Activated T-helper 1 cell treated with anti-CD3 and anti-CD28 coated beads, Interleukin-2, amount 50 U/mL, for 16 hours (primary cell): ENCODE results near the gene EIPR1.

Experiments
- DNase-seq, 2 donors: peaks; one replicate each; pipeline ENCODE4 v3.0.0-alpha.2; 2020; ENCODE audit warnings: low read depth in 1 of 2, low spot score in 1 of 2

The EIPR1 gene

GRCh38 chr2:3160751-3161330, 216.8 kb downstream of the EIPR1 start:
- no peak for DNase-seq

- no peak for DNase-seq
Measured at GRCh38 chr2:3159782-3160545, 217.7 kb downstream of the EIPR1 start.

DNA sequence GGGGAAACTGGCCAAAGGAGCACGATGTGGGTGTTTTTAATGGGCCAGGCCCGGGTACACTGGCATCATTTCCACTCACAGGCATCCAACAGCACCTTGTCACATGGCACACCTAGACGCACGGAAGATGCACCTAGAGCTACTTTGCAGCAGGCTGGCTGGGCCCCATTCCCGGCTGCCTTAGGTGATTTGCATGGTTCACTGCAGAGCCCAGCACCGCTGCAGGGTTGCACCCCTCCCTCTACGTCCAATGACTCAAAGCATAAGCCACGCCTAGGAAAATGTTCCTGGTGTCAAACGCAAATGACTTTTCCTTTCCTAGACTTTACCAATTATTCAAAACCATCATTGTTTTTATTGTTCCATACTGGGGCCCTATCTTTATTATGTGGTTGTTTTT, 222.9 kb downstream of the EIPR1 start:
- no peak for DNase-seq

DNA sequence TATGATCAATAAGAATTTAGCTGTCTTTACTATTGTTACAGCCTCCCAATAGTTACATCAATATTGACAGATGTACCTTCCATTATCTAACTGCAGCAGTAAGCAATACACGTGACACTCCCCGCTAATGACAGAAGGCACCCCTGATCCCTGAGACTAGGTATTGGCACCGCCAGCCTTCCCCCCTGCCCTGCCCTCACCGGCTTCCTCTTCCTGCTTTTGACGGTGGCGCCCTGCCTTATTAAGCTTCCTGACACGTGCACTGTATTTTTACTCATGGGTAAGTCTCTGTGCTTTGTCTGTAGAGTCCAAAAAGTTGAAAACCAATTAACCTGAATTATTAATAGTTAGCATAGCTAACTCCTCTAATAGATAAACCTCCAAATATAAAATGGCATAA, 223.5 kb downstream of the EIPR1 start:
- no peak for DNase-seq

GRCh38 chr2:3151153-3151918, 226.3 kb downstream of the EIPR1 start:
- DNase-seq, result no peak

- no peak for DNase-seq
Measured at GRCh38 chr2:3149441-3150217, 228.0 kb downstream of the EIPR1 start.

DNA sequence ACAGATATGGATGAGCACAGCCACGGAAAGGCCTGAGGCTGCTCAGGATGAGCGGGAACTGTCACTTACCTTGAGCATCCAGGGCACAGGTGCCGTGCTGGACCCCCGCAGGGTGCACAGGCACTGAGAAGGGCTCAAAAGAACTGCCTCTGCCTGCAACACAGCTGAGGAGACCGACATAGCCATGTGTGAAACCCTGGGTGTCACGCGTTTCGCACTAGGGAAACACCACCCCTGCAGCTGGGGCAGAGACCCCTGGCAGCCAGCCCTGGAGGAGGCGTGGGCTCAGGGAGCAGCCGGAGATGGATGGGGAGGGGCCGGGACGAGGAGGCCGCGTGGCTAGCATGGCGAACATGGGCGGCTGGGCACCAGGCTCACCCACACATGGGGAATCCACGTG, 228.9 kb downstream of the EIPR1 start:
- DNase-seq, result no peak

- no peak for DNase-seq
Measured at GRCh38 chr2:3147651-3148530, 229.7 kb downstream of the EIPR1 start.

- DNase-seq, result no peak
Measured at GRCh38 chr2:3146772-3147650, 230.6 kb downstream of the EIPR1 start.

DNA sequence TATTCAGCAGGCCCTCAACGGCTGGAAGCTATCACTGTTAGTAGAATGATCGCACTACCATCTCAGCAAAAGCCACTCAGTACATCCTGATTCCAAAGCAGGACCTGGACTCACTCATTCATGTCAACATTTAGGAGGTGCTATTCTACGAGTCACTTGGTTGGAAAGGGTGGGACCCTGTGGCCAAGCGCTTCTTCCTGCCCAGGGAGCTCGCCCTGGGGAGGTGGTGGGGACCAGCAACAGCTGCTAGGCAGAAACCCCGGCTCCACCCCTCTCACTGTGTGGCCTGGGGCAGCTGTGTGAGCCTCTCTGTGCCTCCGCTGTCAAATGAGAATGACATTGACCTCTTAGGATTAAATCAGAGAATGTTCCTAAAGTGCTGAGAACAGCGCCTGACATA, 231.4 kb downstream of the EIPR1 start:
- DNase-seq, result no peak

DNA sequence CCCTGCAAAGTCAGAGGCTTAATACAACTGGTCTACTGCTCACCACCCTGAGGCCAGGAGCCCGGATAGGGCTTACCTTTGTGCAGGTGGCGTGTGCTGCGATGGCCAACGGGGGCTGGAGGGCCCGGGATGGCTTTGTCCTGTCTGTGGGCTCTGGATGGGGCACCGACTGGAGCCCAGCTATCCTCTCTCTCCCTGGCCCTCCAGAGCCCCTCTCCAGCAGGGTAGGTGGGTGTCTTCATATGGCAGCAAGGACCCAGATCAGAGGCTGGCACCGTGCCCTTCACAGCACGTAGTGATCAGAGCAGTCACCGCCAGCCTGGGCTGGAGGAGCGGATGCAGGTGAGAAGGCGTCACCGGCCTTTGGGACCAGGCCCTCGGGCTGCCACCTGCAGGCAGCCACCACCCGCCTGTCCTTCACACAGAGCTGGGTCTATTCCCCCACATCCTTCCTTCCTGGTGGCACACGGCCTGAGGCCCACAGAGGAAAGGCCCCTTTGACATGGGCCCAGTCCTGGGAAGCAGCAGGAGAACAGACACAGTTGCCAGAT, 232.1 kb downstream of the EIPR1 start:
- no peak for DNase-seq

DNA sequence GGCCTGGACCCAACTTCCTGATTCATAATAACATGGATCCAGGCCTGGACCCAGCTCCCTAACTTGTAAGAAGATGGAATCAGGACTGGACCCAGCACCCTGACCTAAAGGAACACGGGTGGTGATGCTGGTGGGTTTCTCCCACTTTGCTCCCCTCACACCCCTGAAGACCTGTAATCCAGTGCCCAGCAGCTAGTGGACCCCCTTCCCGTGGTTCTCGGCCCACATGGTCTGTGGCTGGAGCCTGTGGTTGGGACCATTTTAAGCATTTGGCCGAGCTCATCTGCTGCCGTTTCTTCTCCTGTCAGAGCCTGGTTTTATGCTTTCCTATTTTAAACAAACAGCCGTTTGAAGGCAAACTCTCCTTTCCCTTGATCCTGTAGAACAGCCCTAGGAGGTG, 232.8 kb downstream of the EIPR1 start:
- DNase-seq, result no peak

GRCh38 chr2:3143602-3144001, 234.0 kb downstream of the EIPR1 start:
- no peak for DNase-seq

- no peak for DNase-seq
Measured at GRCh38 chr2:3142961-3143571, 234.6 kb downstream of the EIPR1 start.

DNA sequence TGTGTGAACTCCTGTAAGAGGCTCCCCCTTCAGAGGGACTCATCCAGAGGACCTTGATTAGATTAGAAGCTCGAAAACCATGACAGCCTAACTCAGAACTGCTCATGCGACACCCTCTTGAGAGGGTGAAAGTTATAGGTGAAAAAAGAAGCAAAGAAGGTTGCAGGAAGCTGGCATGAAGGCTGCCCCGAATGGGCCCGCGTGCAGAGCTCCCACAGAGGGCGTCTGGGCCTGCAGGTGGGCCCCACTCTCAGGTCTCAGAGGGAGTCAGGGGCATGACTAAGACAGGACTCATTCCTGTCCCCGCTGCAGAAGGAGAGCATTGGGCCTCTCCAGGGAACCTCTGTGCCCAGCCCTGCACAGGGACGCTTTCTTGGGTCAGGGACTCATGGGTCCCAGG, 235.4 kb downstream of the EIPR1 start:
- DNase-seq, result no peak

GRCh38 chr2:3141696-3142095, 235.9 kb downstream of the EIPR1 start:
- no peak for DNase-seq

- DNase-seq, result no peak
Measured at GRCh38 chr2:3139906-3140305, 237.7 kb downstream of the EIPR1 start.
